ENCODE measurements around the gene RCBTB2. TPM values are rescaled to one million over a fixed set of nuclear protein-coding genes. Genes with fewer than 3 reads are reported as not detected.

Gene RCBTB2
- total RNA-seq, 1 experiment from 2014 or later: 1.1 TPM

GRCh38 chr13:48527955-48528354 lies 4.9 kb downstream of the RCBTB2 start:
- TF ChIP-seq CTCF (IDR thresholded peaks at IDR 0.05; ENCODE audit: insufficient read depth in 1 of 2, low read depth in 1 of 2, low read length in 1 of 2, severe bottlenecking in 1 of 2, unreplicated experiment in 1 of 2): no peak
- ChIA-PET POLR2A (no interaction called here), CTCF (no interaction called here)
- H3K27me3 Mint-ChIP-seq (ENCODE audit: insufficient read depth, unreplicated experiment): peaks cover 5% of the 10 kb centered on the region
- H3K9me3 Mint-ChIP-seq (ENCODE audit: unreplicated experiment): no peaks in the 10 kb centered on the region
- no peak overlapping the region for H3K4me3 Mint-ChIP-seq (ENCODE audit: unreplicated experiment)
- Histone ChIP-seq H3K36me3 (ENCODE audit: control insufficient read depth, insufficient read depth, low read length) (no peaks in the 10 kb centered on the region), H3K4me3 (ENCODE audit: low read depth, low read length) (no peak overlapping the region), H3K27me3 (replicated peaks; ENCODE audit: control insufficient read depth, insufficient read depth, low read length) (no peaks in the 10 kb centered on the region), H3K9me3 (no peaks in the 10 kb centered on the region), H3K4me1 (no peaks in the 10 kb centered on the region)
- no peaks in the 10 kb centered on the region for H3K4me1 Mint-ChIP-seq (ENCODE audit: low read depth, unreplicated experiment)
- BruUV-seq (replicated peaks): no TSS peak
- no peak overlapping the region for H3K27ac Mint-ChIP-seq (ENCODE audit: unreplicated experiment)
- no peak for DNase-seq
- H3K36me3 Mint-ChIP-seq (ENCODE audit: insufficient read depth, unreplicated experiment): peaks cover 14% of the 10 kb centered on the region
- intact Hi-C loops (cut with micrococcal nuclease; ENCODE audit: unreplicated experiment): no loop called here

- no peak overlapping the region for H3K27ac Mint-ChIP-seq (ENCODE audit: unreplicated experiment)
- Histone ChIP-seq H3K4me3 (ENCODE audit: low read depth, low read length) (no peak overlapping the region), H3K36me3 (ENCODE audit: control insufficient read depth, insufficient read depth, low read length) (no peaks in the 10 kb centered on the region), H3K4me1 (no peaks in the 10 kb centered on the region), H3K9me3 (no peaks in the 10 kb centered on the region), H3K27me3 (replicated peaks; ENCODE audit: control insufficient read depth, insufficient read depth, low read length) (no peaks in the 10 kb centered on the region)
- H3K27me3 Mint-ChIP-seq (ENCODE audit: insufficient read depth, unreplicated experiment): peaks cover 5% of the 10 kb centered on the region
- no peak for TF ChIP-seq CTCF (IDR thresholded peaks at IDR 0.05; ENCODE audit: insufficient read depth in 1 of 2, low read depth in 1 of 2, low read length in 1 of 2, severe bottlenecking in 1 of 2, unreplicated experiment in 1 of 2)
- intact Hi-C loops (cut with micrococcal nuclease; ENCODE audit: unreplicated experiment): no loop called here
- H3K9me3 Mint-ChIP-seq (ENCODE audit: unreplicated experiment): no peaks in the 10 kb centered on the region
- no peak overlapping the region for H3K4me3 Mint-ChIP-seq (ENCODE audit: unreplicated experiment)
- DNase-seq: no peak
- H3K4me1 Mint-ChIP-seq (ENCODE audit: low read depth, unreplicated experiment): no peaks in the 10 kb centered on the region
- CTCF ChIA-PET: no interaction called here
- H3K36me3 Mint-ChIP-seq (ENCODE audit: insufficient read depth, unreplicated experiment): no peaks in the 10 kb centered on the region
- POLR2A ChIA-PET: no interaction called here
- no TSS peak for BruUV-seq (replicated peaks)
These were observed 6.6 kb downstream of the RCBTB2 start for GRCh38 chr13:48526286-48526685.

GRCh38 chr13:48518083-48518482 lies 14.8 kb downstream of the RCBTB2 start:
- no peak overlapping the region for H3K4me3 Mint-ChIP-seq (ENCODE audit: unreplicated experiment)
- intact Hi-C loops (cut with micrococcal nuclease; ENCODE audit: unreplicated experiment): no loop called here

More at GRCh38 chr13:48518083-48518482, 14.8 kb downstream of the RCBTB2 start:
- no TSS peak for BruUV-seq (replicated peaks)
- no peak overlapping the region for H3K4me3 ChIP-seq (ENCODE audit: low read depth, low read length)
- POLR2A ChIA-PET: no interaction called here
- no peak for DNase-seq
- H3K27me3 ChIP-seq (replicated peaks; ENCODE audit: control insufficient read depth, insufficient read depth, low read length): no peaks in the 10 kb centered on the region
- H3K36me3 ChIP-seq (ENCODE audit: control insufficient read depth, insufficient read depth, low read length): no peaks in the 10 kb centered on the region
- no peak overlapping the region for H3K27ac Mint-ChIP-seq (ENCODE audit: unreplicated experiment)
- H3K27me3 Mint-ChIP-seq (ENCODE audit: insufficient read depth, unreplicated experiment): no peaks in the 10 kb centered on the region
- no peak for TF ChIP-seq CTCF (IDR thresholded peaks at IDR 0.05; ENCODE audit: insufficient read depth in 1 of 2, low read depth in 1 of 2, low read length in 1 of 2, severe bottlenecking in 1 of 2, unreplicated experiment in 1 of 2)
- CTCF ChIA-PET: no interaction called here
- H3K4me1 ChIP-seq: no peaks in the 10 kb centered on the region
- no peaks in the 10 kb centered on the region for H3K4me1 Mint-ChIP-seq (ENCODE audit: low read depth, unreplicated experiment)
- H3K9me3 Mint-ChIP-seq (ENCODE audit: unreplicated experiment): no peaks in the 10 kb centered on the region
- H3K36me3 Mint-ChIP-seq (ENCODE audit: insufficient read depth, unreplicated experiment): no peaks in the 10 kb centered on the region
- no peaks in the 10 kb centered on the region for H3K9me3 ChIP-seq

All from Caco-2 (cell line).